GM12873 (cell line): ENCODE measurements around the gene AMER1.

Experiments used
- TF ChIP-seq, protein P1 (sequence below): IDR thresholded peaks from 2 replicates; pipeline ENCODE4 v1.5.1; 2012; ENCODE audit warnings: low read depth, mild to moderate bottlenecking, moderate library complexity, low read length, control low read depth; ENCODE audit not compliant: insufficient read depth; ENCODE audit errors: missing control alignments

AMER1 gene

DNA sequence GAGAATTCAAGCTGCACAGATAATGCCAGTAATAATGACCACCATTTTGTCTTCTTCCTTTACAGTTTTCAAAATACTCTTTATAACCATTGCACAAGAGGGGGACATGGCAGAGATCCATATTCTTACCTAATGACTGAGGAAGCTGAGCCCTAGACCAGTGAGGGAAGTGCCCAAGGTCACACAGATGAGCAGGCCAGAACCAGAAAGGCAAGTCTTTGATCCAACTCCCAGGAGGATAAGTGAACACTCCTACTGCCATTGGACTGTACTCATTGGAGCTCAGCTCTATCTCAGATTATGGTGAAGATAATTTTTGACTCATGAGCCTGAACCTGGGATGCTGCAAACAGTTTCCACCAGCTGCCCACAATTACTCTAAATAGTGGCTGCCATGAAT, 28.6 kb downstream of the AMER1 start:
- TF ChIP-seq, protein P1, sequence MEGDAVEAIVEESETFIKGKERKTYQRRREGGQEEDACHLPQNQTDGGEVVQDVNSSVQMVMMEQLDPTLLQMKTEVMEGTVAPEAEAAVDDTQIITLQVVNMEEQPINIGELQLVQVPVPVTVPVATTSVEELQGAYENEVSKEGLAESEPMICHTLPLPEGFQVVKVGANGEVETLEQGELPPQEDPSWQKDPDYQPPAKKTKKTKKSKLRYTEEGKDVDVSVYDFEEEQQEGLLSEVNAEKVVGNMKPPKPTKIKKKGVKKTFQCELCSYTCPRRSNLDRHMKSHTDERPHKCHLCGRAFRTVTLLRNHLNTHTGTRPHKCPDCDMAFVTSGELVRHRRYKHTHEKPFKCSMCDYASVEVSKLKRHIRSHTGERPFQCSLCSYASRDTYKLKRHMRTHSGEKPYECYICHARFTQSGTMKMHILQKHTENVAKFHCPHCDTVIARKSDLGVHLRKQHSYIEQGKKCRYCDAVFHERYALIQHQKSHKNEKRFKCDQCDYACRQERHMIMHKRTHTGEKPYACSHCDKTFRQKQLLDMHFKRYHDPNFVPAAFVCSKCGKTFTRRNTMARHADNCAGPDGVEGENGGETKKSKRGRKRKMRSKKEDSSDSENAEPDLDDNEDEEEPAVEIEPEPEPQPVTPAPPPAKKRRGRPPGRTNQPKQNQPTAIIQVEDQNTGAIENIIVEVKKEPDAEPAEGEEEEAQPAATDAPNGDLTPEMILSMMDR, result no peak

DNA sequence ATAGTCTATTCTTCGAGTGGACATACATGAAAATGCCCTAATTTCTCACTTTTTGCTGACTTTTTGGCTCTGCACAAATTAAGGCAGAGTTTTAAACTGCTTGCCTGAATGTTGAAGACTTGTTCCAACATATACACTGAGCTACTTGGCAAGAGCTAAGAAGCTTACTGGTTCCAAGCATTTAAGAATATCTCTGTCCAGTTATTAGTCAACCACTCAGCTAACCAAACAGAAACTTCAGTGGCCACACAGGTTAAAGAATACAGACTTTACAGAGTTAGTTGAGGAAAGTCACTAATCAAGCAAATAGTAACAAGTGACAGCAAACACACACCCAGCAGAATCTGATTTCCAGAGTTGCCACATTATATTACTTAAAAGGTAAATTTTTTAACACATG, 35.5 kb downstream of the AMER1 start:
- TF ChIP-seq, protein P1, result no peak

GRCh38 chrX:64152857-64153256, 52.7 kb downstream of the AMER1 start:
- TF ChIP-seq, protein P1, result no peak

DNA sequence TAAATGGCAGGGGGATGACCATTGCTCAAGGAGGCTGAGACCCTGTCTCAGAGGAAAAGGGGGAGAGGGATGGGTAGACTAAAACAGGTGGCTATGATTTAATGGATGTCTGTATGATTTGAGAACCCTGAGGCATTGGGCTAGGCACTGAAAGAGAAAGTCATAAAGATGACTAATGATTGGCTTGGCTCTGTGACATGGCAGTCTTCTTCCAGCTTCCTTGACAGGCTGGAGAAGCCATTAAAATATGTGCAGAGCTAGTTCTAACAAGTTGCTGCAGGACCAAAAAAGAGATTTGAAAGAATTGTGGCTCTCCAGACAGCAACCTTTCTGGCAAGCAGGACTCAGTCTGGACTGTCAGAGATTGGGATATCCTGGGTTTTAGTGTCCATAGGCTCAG, 53.6 kb downstream of the AMER1 start:
- TF ChIP-seq, protein P1, result no peak

DNA sequence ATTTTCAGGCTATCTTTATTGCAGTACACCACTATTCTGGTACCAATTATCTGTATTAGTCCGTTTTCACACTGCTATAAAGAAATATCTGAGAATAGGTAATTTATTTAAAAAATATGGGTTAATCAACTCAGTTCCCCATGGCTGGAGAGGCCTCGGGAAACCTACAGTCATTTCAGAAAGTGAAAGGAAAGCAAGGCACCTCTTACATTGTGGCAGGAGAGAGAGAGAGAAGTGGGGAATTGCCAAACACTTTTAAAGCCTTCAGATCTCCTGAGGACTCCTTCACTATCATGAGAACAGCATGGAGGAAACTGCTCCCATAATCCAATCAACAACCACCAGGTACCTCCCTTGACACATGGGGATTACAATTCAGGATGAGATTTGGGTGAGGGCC, 54.7 kb downstream of the AMER1 start:
- TF ChIP-seq, protein P1, result no peak
